NT2/D1 (cell line): ENCODE data around the gene LSMEM2.

Experiments
- DNase-seq: peaks from one replicate; pipeline ENCODE4 v3.0.0-alpha.2; 2011; ENCODE audit warnings: low read depth, low spot score
- H3K27me3 ChIP-seq: 2 replicates; pipeline ENCODE4 v1.6.0; 2011; ENCODE audit warnings: mild to moderate bottlenecking; ENCODE audit not compliant: insufficient read length, insufficient read depth
- H3K36me3 ChIP-seq: 2 replicates; pipeline ENCODE4 v1.6.1; 2011; ENCODE audit warnings: mild to moderate bottlenecking, low read length, mixed read lengths; ENCODE audit not compliant: insufficient read depth, insufficient read length
- H3K4me1 ChIP-seq: 2 replicates; pipeline ENCODE4 v1.5.1; 2011; ENCODE audit not compliant: insufficient read depth, insufficient read length
- H3K4me3 ChIP-seq: 2 replicates; pipeline ENCODE4 v1.5.1; 2011; ENCODE audit warnings: low read depth; ENCODE audit not compliant: insufficient read length
- H3K9ac ChIP-seq: 2 replicates; pipeline ENCODE4 v1.6.0; 2011; ENCODE audit warnings: low read depth; ENCODE audit not compliant: insufficient read length
- H3K9me3 ChIP-seq: 2 replicates; pipeline ENCODE4 v1.5.1; 2011; ENCODE audit warnings: mild to moderate bottlenecking, low read length; ENCODE audit not compliant: insufficient read depth
- SUZ12 ChIP-seq: IDR thresholded peaks from 2 replicates; pipeline ENCODE4 v1.6.1; 2011; ENCODE audit not compliant: insufficient read length, insufficient read depth; ENCODE audit errors: extremely low read depth
- YY1 ChIP-seq: IDR thresholded peaks from 2 replicates; pipeline ENCODE4 v1.6.1; 2011; ENCODE audit not compliant: insufficient read length, insufficient read depth
- ZNF274 ChIP-seq: IDR thresholded peaks from 2 replicates; pipeline ENCODE4 v1.6.1; 2011; ENCODE audit warnings: mild to moderate bottlenecking, low read depth, low read length

The LSMEM2 gene

GRCh38 chr3:50330330-50330729 is 51.4 kb downstream of the LSMEM2 start:
- no peaks in the 10 kb centered on the region for H3K4me1 ChIP-seq
- TF ChIP-seq YY1, result no peak
- no peak for TF ChIP-seq SUZ12
- TF ChIP-seq ZNF274, result no peak
- no peaks in the 10 kb centered on the region for H3K9me3 ChIP-seq
- DNase-seq, result no peak
- no peaks in the 10 kb centered on the region for H3K27me3 ChIP-seq
- H3K4me3 ChIP-seq, result no peak overlapping the region
- H3K9ac ChIP-seq, result no peak overlapping the region
- H3K36me3 ChIP-seq, result peaks cover 80% of the 10 kb centered on the region

- no peaks in the 10 kb centered on the region for H3K4me1 ChIP-seq
- DNase-seq, result no peak
- no peaks in the 10 kb centered on the region for H3K27me3 ChIP-seq
- H3K9me3 ChIP-seq, result no peaks in the 10 kb centered on the region
- H3K9ac ChIP-seq, result no peak overlapping the region
- H3K4me3 ChIP-seq, result no peak overlapping the region
- peaks cover 80% of the 10 kb centered on the region for H3K36me3 ChIP-seq
- TF ChIP-seq YY1 (no peak), ZNF274 (no peak), SUZ12 (no peak)
Measured at GRCh38 chr3:50331364-50331907, 52.5 kb downstream of the LSMEM2 start.

- H3K27me3 ChIP-seq, result no peaks in the 10 kb centered on the region
- no peak overlapping the region for H3K4me3 ChIP-seq
- H3K9me3 ChIP-seq, result no peaks in the 10 kb centered on the region
- DNase-seq, result no peak
- peaks cover 75% of the 10 kb centered on the region for H3K36me3 ChIP-seq
- TF ChIP-seq YY1, result no peak
- peaks cover 4% of the 10 kb centered on the region for H3K4me1 ChIP-seq
- H3K9ac ChIP-seq, result no peak overlapping the region
Measured at GRCh38 chr3:50333744-50334328, 54.9 kb downstream of the LSMEM2 start.

- Histone ChIP-seq H3K9ac (peak overlapping the region; percentile 57), H3K9me3 (no peaks in the 10 kb centered on the region), H3K27me3 (no peaks in the 10 kb centered on the region), H3K4me1 (peaks cover 4% of the 10 kb centered on the region), H3K4me3 (no peak overlapping the region), H3K36me3 (peaks cover 69% of the 10 kb centered on the region)
- DNase-seq, result no peak
- TF ChIP-seq ZNF274 (no peak), SUZ12 (no peak), YY1 (no peak)
Measured at GRCh38 chr3:50334339-50335075, 55.6 kb downstream of the LSMEM2 start.

GRCh38 chr3:50336452-50337174 is 57.7 kb downstream of the LSMEM2 start:
- H3K36me3 ChIP-seq, result peaks cover 48% of the 10 kb centered on the region
- peak overlapping the region; percentile 98 for H3K9ac ChIP-seq
- no peaks in the 10 kb centered on the region for H3K9me3 ChIP-seq
- H3K4me1 ChIP-seq, result peaks cover 8% of the 10 kb centered on the region
- H3K4me3 ChIP-seq, result peak overlapping the region; percentile 96
- H3K27me3 ChIP-seq, result peaks cover 9% of the 10 kb centered on the region
- DNase-seq, result no peak
- TF ChIP-seq YY1 (no peak), ZNF274 (no peak), SUZ12 (no peak)

- H3K4me1 ChIP-seq, result peaks cover 10% of the 10 kb centered on the region
- DNase-seq, result peak; percentile 99
- TF ChIP-seq SUZ12 (no peak), YY1 (no peak), ZNF274 (no peak)
Measured at GRCh38 chr3:50337175-50337861, 58.4 kb downstream of the LSMEM2 start.

More at GRCh38 chr3:50337175-50337861, 58.4 kb downstream of the LSMEM2 start:
- no peaks in the 10 kb centered on the region for H3K9me3 ChIP-seq
- peak overlapping the region; percentile 96 for H3K4me3 ChIP-seq
- peaks cover 41% of the 10 kb centered on the region for H3K36me3 ChIP-seq
- H3K9ac ChIP-seq, result peak overlapping the region; percentile 98
- peaks cover 11% of the 10 kb centered on the region for H3K27me3 ChIP-seq
